PC-3 (cell line): ENCODE data around the gene CHD3. TPM values are rescaled to one million over a fixed set of nuclear protein-coding genes. Genes with fewer than 3 reads are reported as not detected.

Experiments used
- ATAC-seq: fragments of 200-7000 bp; cut with Tn5 transposase; 2 replicates; pipeline ENCODE4 v1.9.1; 2020; ENCODE audit warnings: mild to moderate bottlenecking, moderate library complexity
- BruUV-seq: library from RNA; stranded (reverse); fragments of 400-500 nt; replicated peaks from 2 replicates; lab custom pipeline; 2021; lab: Mats Ljungman, UMichigan
- CTCF ChIA-PET: fragments of 300-600 bp; sonication (Branson Sonifier 250); formaldehyde crosslinking; loops from one replicate; lab custom pipeline; 2022; ENCODE audit warnings: antibody characterized with exemption; lab: Charles Lee
- POLR2A ChIA-PET: fragments of 300-600 bp; sonication (Branson Sonifier 250); formaldehyde crosslinking; loops from one replicate; lab custom pipeline; 2022; ENCODE audit warnings: antibody characterized with exemption; ENCODE audit not compliant: unreplicated experiment; lab: Charles Lee
- DNase-seq: peaks from one replicate; pipeline ENCODE4 v3.0.0-alpha.2; 2015
- H2AFZ ChIP-seq: fragments of 300-600 bp; sonication (generic); 2 replicates; pipeline ENCODE4 v1.6.0; 2016; ENCODE audit warnings: antibody characterized with exemption, low read length
- H3F3A ChIP-seq: fragments of 300-600 bp; sonication (generic); one replicate; pipeline ENCODE4 v1.6.0; 2017; ENCODE audit warnings: antibody characterized with exemption, low read length, control low read depth, mild to moderate bottlenecking; ENCODE audit not compliant: unreplicated experiment
- H3K27ac ChIP-seq: fragments of 300-600 bp; sonication (generic); 2 replicates; pipeline ENCODE4 v1.5.1; 2016; ENCODE audit warnings: mild to moderate bottlenecking, low read length
- H3K27me3 ChIP-seq: fragments of 300-600 bp; sonication (generic); 2 replicates; pipeline ENCODE4 v1.6.1; 2016; ENCODE audit warnings: low read length, mixed read lengths
- H3K36me3 ChIP-seq: fragments of 300-600 bp; sonication (generic); 2 replicates; pipeline ENCODE4 v1.6.1; 2016; ENCODE audit warnings: low read depth, mixed run types, low read length, mixed read lengths
- H3K4me1 ChIP-seq: fragments of 300-600 bp; sonication (generic); 2 replicates; pipeline ENCODE4 v1.5.1; 2016; ENCODE audit warnings: low read length; ENCODE audit not compliant: insufficient read depth
- H3K4me2 ChIP-seq: fragments of 300-600 bp; sonication (generic); 2 replicates; pipeline ENCODE4 v1.6.0; 2016; ENCODE audit warnings: low read length
- H3K4me3 ChIP-seq: fragments of 300-600 bp; sonication (generic); 2 replicates; pipeline ENCODE4 v1.5.1; 2016; ENCODE audit warnings: mild to moderate bottlenecking, low read length, mixed read lengths
- H3K79me2 ChIP-seq: fragments of 300-600 bp; sonication (generic); 2 replicates; pipeline ENCODE4 v1.6.1; 2017; ENCODE audit warnings: low read length, mixed read lengths
- H3K9ac ChIP-seq: fragments of 300-600 bp; sonication (generic); 2 replicates; pipeline ENCODE4 v1.6.0; 2016; ENCODE audit warnings: mild to moderate bottlenecking, low read length
- H3K9me2 ChIP-seq: fragments of 300-600 bp; sonication (generic); replicated peaks from 2 replicates; pipeline ENCODE4 v1.6.1; 2016; ENCODE audit warnings: mixed run types, low read length, mixed read lengths
- H3K9me3 ChIP-seq: fragments of 300-600 bp; sonication (generic); 2 replicates; pipeline ENCODE4 v1.6.1; 2016; ENCODE audit warnings: low read length, mixed read lengths
- H4K20me1 ChIP-seq: fragments of 300-600 bp; sonication (generic); 2 replicates; pipeline ENCODE4 v1.6.1; 2016; ENCODE audit warnings: low read length, mixed read lengths
- CTCF ChIP-seq: fragments of 300-600 bp; sonication (generic); conservative IDR thresholded peaks from 2 replicates; pipeline ENCODE4 v1.5.1; 2017; ENCODE audit warnings: antibody characterized with exemption, low read depth, mild to moderate bottlenecking, low read length
- EZH2 ChIP-seq: fragments of 300-600 bp; sonication (generic); IDR thresholded peaks from one replicate; pipeline ENCODE4 v1.6.1; 2017; ENCODE audit warnings: antibody characterized with exemption, mild to moderate bottlenecking, low read length; ENCODE audit not compliant: unreplicated experiment
- EZH2phosphoT487 ChIP-seq: fragments of 300-600 bp; sonication (generic); IDR thresholded peaks from 2 replicates; pipeline ENCODE4 v1.6.1; 2018; ENCODE audit warnings: mild to moderate bottlenecking, antibody characterized with exemption, low read length, borderline replicate concordance
- intact Hi-C: fragments of 100-400 bp; cut with micrococcal nuclease; formaldehyde crosslinking; loops from 2 replicates; pipeline ENCODE4 v1.9.0; 2023
- total RNA-seq: library from RNA; depleted of rRNA; stranded (reverse); fragments of >200 nt; gene quantifications from 2 replicates; pipeline ENCODE4 v1.2.3, GENCODE V29; 2014

Gene CHD3
- total RNA-seq, 1 experiment from 2014 or later = 102 TPM

GRCh38 chr17:7881276-7882054 is 7.1 kb upstream of the CHD3 start:
- no peak for TF ChIP-seq EZH2
- H3K36me3 ChIP-seq = no peaks in the 10 kb centered on the region
- intact Hi-C loops = no loop called here
- ATAC-seq (no peak), DNase-seq (no peak)
- H4K20me1 ChIP-seq = no peaks in the 10 kb centered on the region
- H3F3A ChIP-seq = peaks cover 4% of the 10 kb centered on the region
- no peak overlapping the region for H3K4me2 ChIP-seq
- no peak overlapping the region for H2AFZ ChIP-seq
- H3K27me3 ChIP-seq = no peaks in the 10 kb centered on the region
- CTCF ChIA-PET = no interaction called here
- H3K9me3 ChIP-seq = no peaks in the 10 kb centered on the region
- H3K27ac ChIP-seq = no peak overlapping the region
- H3K4me1 ChIP-seq = 0 out of 2 replicates have a peak, but pooled peaks cover 8% of the 10 kb centered on the region
- no peak overlapping the region for H3K4me3 ChIP-seq
- POLR2A ChIA-PET = no interaction called here
- peaks cover 12% of the 10 kb centered on the region for H3K79me2 ChIP-seq
- BruUV-seq = no TSS peak
- no peak overlapping the region for H3K9ac ChIP-seq
- no peaks in the 10 kb centered on the region for H3K9me2 ChIP-seq

GRCh38 chr17:7882068-7882467 is 6.5 kb upstream of the CHD3 start:
- Histone ChIP-seq H3K27me3 (no peaks in the 10 kb centered on the region), H3K4me2 (no peak overlapping the region), H3K9me3 (no peaks in the 10 kb centered on the region), H3K4me3 (no peak overlapping the region), H3K27ac (no peak overlapping the region), H3F3A (peaks cover 10% of the 10 kb centered on the region), H3K4me1 (0 out of 2 replicates have a peak, but pooled peaks cover 8% of the 10 kb centered on the region), H3K79me2 (peaks cover 14% of the 10 kb centered on the region), H3K36me3 (no peaks in the 10 kb centered on the region), H3K9me2 (no peaks in the 10 kb centered on the region), H3K9ac (no peak overlapping the region), H2AFZ (no peak overlapping the region), H4K20me1 (no peaks in the 10 kb centered on the region)
- ATAC-seq = no peak
- intact Hi-C loops = no loop called here
- no peak for DNase-seq
- TF ChIP-seq EZH2phosphoT487 (no peak), CTCF (no peak), EZH2 (no peak)
- no TSS peak for BruUV-seq
- POLR2A ChIA-PET = no interaction called here
- CTCF ChIA-PET = no interaction called here

GRCh38 chr17:7882629-7883028 is 6.0 kb upstream of the CHD3 start:
- no peak for DNase-seq
- H3K4me3 ChIP-seq = no peak overlapping the region
- BruUV-seq = no TSS peak
- TF ChIP-seq EZH2phosphoT487 (no peak), EZH2 (no peak)
- no peak overlapping the region for H3K9ac ChIP-seq
- ChIA-PET CTCF (no interaction called here), POLR2A (no interaction called here)
- H3K9me2 ChIP-seq = no peaks in the 10 kb centered on the region
- H3K4me2 ChIP-seq = no peak overlapping the region
- H4K20me1 ChIP-seq = no peaks in the 10 kb centered on the region
- H3K27ac ChIP-seq = no peak overlapping the region
- no peak for ATAC-seq
- H3K27me3 ChIP-seq = no peaks in the 10 kb centered on the region
- intact Hi-C loops = no loop called here
- no peaks in the 10 kb centered on the region for H3K9me3 ChIP-seq
- 0 out of 2 replicates have a peak, but pooled peaks cover 8% of the 10 kb centered on the region for H3K4me1 ChIP-seq
- H3K36me3 ChIP-seq = no peaks in the 10 kb centered on the region
- peaks cover 14% of the 10 kb centered on the region for H3K79me2 ChIP-seq
- H3F3A ChIP-seq = peaks cover 11% of the 10 kb centered on the region
- H2AFZ ChIP-seq = no peak overlapping the region
